IMR-90 (cell line): ENCODE measurements around the gene BTBD9. TPM values are rescaled to one million over a fixed set of nuclear protein-coding genes. Genes with fewer than 3 reads are reported as not detected.
A peak's percentile ranks its signal among the peaks of the same experiment; 100 is the strongest.

ENCODE experiments used
- ATAC-seq: fragments of 200-7000 bp; cut with Tn5 transposase; 2 replicates; pipeline ENCODE4 v1.9.1; 2020; ENCODE audit warnings: low read depth, mild to moderate bottlenecking, moderate library complexity
- BruUV-seq: library from RNA; stranded (reverse); fragments of 400-500 nt; replicated peaks from 2 replicates; lab custom pipeline; 2021; lab: Mats Ljungman, UMichigan
- CTCF ChIA-PET: fragments of 300-600 bp; formaldehyde crosslinking; extraction: SDS; loops from one replicate; lab custom pipeline; 2021; ENCODE audit warnings: antibody characterized with exemption; lab: Yijun Ruan, JAX
- POLR2A ChIA-PET: fragments of 300-600 bp; sonication (Branson Sonifier 250); formaldehyde crosslinking; loops from one replicate; lab custom pipeline; 2022; ENCODE audit warnings: antibody characterized with exemption; ENCODE audit not compliant: unreplicated experiment; lab: Charles Lee
- DNase-seq: peaks from one replicate; pipeline ENCODE4 v3.0.0; 2013
- H2AFZ ChIP-seq: replicated peaks from 2 replicates; pipeline ENCODE3; 2013; ENCODE audit warnings: low read length, mild to moderate bottlenecking; ENCODE audit not compliant: poor library complexity
- H2AK5ac ChIP-seq: 2 replicates; pipeline ENCODE4 v1.6.1; 2013; ENCODE audit warnings: low read depth, low read length, inconsistent platforms
- H2AK9ac ChIP-seq: replicated peaks from 2 replicates; pipeline ENCODE3; 2013; ENCODE audit warnings: mild to moderate bottlenecking, low read depth, low read length, moderate library complexity; ENCODE audit not compliant: poor library complexity
- H2BK120ac ChIP-seq: 2 replicates; pipeline ENCODE4 v1.6.1; 2013; ENCODE audit warnings: low read depth, low read length, inconsistent platforms
- H2BK15ac ChIP-seq: 3 replicates; pipeline ENCODE4 v1.6.1; 2013; ENCODE audit warnings: low read depth, low read length, inconsistent platforms
- H2BK20ac ChIP-seq: 2 replicates; pipeline ENCODE4 v1.6.1; 2013; ENCODE audit warnings: low read depth, mild to moderate bottlenecking, inconsistent platforms, low read length, moderate library complexity
- H2BK5ac ChIP-seq: 2 replicates; pipeline ENCODE4 v1.6.1; 2013; ENCODE audit warnings: mild to moderate bottlenecking, low read depth, low read length, inconsistent platforms; ENCODE audit not compliant: poor library complexity, severe bottlenecking
- H3K14ac ChIP-seq: replicated peaks from 2 replicates; pipeline ENCODE4 v1.6.1; 2013; ENCODE audit warnings: low read depth, low read length, inconsistent platforms
- H3K18ac ChIP-seq: 2 replicates; pipeline ENCODE4 v1.6.1; 2013; ENCODE audit warnings: low read depth, low read length, control low read depth
- H3K23ac ChIP-seq: 2 replicates; pipeline ENCODE4 v1.6.1; 2013; ENCODE audit warnings: low read depth, low read length, inconsistent platforms
- H3K27ac ChIP-seq: 2 replicates; pipeline ENCODE4 v1.5.1; 2013; ENCODE audit warnings: mild to moderate bottlenecking, control low read depth, low read length; ENCODE audit not compliant: insufficient read depth
- H3K27me3 ChIP-seq: 2 replicates; pipeline ENCODE4 v1.6.1; 2013; ENCODE audit warnings: low read length; ENCODE audit not compliant: control insufficient read depth, insufficient read depth
- H3K36me3 ChIP-seq: 2 replicates; pipeline ENCODE4 v1.6.1; 2013; ENCODE audit warnings: low read length, mixed read lengths; ENCODE audit not compliant: control insufficient read depth, insufficient read depth
- H3K4ac ChIP-seq: 2 replicates; pipeline ENCODE4 v1.6.1; 2013; ENCODE audit warnings: low read depth, low read length, inconsistent platforms
- H3K4me1 ChIP-seq: 2 replicates; pipeline ENCODE4 v1.6.1; 2013; ENCODE audit warnings: low read length, mixed read lengths; ENCODE audit not compliant: control insufficient read depth, insufficient read depth
- H3K4me2 ChIP-seq: 2 replicates; pipeline ENCODE4 v1.6.1; 2013; ENCODE audit warnings: low read depth, mild to moderate bottlenecking, control low read depth, low read length, moderate library complexity
- H3K4me3 ChIP-seq: 2 replicates; pipeline ENCODE4 v1.5.1; 2013; ENCODE audit warnings: low read depth, mild to moderate bottlenecking, control low read depth, low read length, moderate library complexity; ENCODE audit not compliant: insufficient read depth
- H3K56ac ChIP-seq: 2 replicates; pipeline ENCODE4 v1.6.1; 2013; ENCODE audit warnings: low read length, inconsistent platforms; ENCODE audit not compliant: insufficient read depth; ENCODE audit errors: extremely low read depth
- H3K79me1 ChIP-seq, 2 experiments: 2 replicates each; pipeline ENCODE4 v1.6.1; 2013; ENCODE audit warnings: low read length in 2 of 2, inconsistent platforms in 1 of 2, low read depth in 1 of 2
- H3K9ac ChIP-seq: 2 replicates; pipeline ENCODE4 v1.6.1; 2013; ENCODE audit warnings: low read depth, low read length, control low read depth
- H3K9me1 ChIP-seq: 2 replicates; pipeline ENCODE4 v1.6.1; 2013; ENCODE audit warnings: low read length, inconsistent platforms; ENCODE audit not compliant: insufficient read depth
- H3K9me3 ChIP-seq: 2 replicates; pipeline ENCODE4 v1.6.1; 2013; ENCODE audit warnings: low read length; ENCODE audit not compliant: control insufficient read depth, insufficient read depth
- H4K20me1 ChIP-seq: 2 replicates; pipeline ENCODE4 v1.6.1; 2013; ENCODE audit warnings: low read length, inconsistent platforms; ENCODE audit not compliant: insufficient read depth
- H4K5ac ChIP-seq: 2 replicates; pipeline ENCODE4 v1.6.1; 2013; ENCODE audit warnings: mild to moderate bottlenecking, low read depth, low read length, control low read depth
- H4K8ac ChIP-seq, 2 experiments: 2 replicates each; pipeline ENCODE4 v1.6.1; 2013; ENCODE audit warnings: low read depth in 2 of 2, low read length in 2 of 2, control low read depth in 1 of 2, inconsistent platforms in 1 of 2
- H4K91ac ChIP-seq: 2 replicates; pipeline ENCODE4 v1.6.1; 2013; ENCODE audit warnings: low read depth, low read length, inconsistent platforms; ENCODE audit not compliant: insufficient read depth
- BHLHE40 ChIP-seq: fragments of 150-350 bp; IDR thresholded peaks from 2 replicates; pipeline ENCODE4 v1.6.1; 2016; ENCODE audit warnings: mild to moderate bottlenecking, low read depth, low read length
- CEBPB ChIP-seq: IDR thresholded peaks from 2 replicates; pipeline ENCODE4 v1.6.1; 2012; ENCODE audit warnings: low read depth, low read length, improper control_type of control experiment
- CHD1 ChIP-seq: IDR thresholded peaks from 2 replicates; pipeline ENCODE4 v1.6.1; 2012; ENCODE audit warnings: low read depth, low read length, improper control_type of control experiment
- FOS ChIP-seq: fragments of 150-350 bp; IDR thresholded peaks from 2 replicates; pipeline ENCODE4 v1.6.1; 2016; ENCODE audit warnings: low read depth, low read length
- MAFK ChIP-seq: IDR thresholded peaks from 2 replicates; pipeline ENCODE4 v1.6.1; 2012; ENCODE audit warnings: low read depth, low read length, improper control_type of control experiment
- MAZ ChIP-seq: IDR thresholded peaks from 2 replicates; pipeline ENCODE4 v1.6.1; 2012; ENCODE audit warnings: low read depth, mild to moderate bottlenecking, low read length, improper control_type of control experiment, moderate library complexity, borderline replicate concordance
- MXI1 ChIP-seq: IDR thresholded peaks from 2 replicates; pipeline ENCODE4 v1.6.1; 2012; ENCODE audit warnings: low read depth, mild to moderate bottlenecking, low read length, moderate library complexity, borderline replicate concordance
- NFE2L2 ChIP-seq: fragments of 150-350 bp; IDR thresholded peaks from 2 replicates; pipeline ENCODE4 v1.6.1; 2016; ENCODE audit warnings: low read depth, mild to moderate bottlenecking, low read length
- POLR2A ChIP-seq: IDR thresholded peaks from 2 replicates; pipeline ENCODE4 v1.6.1; 2012; ENCODE audit warnings: mild to moderate bottlenecking, low read depth, low read length
- RAD21 ChIP-seq: IDR thresholded peaks from 2 replicates; pipeline ENCODE4 v1.6.1; 2012; ENCODE audit warnings: low read length, improper control_type of control experiment
- RCOR1 ChIP-seq: IDR thresholded peaks from 2 replicates; pipeline ENCODE4 v1.6.1; 2012; ENCODE audit warnings: mild to moderate bottlenecking, low read length, improper control_type of control experiment; ENCODE audit not compliant: insufficient replicate concordance
- RFX5 ChIP-seq: IDR thresholded peaks from 2 replicates; pipeline ENCODE4 v1.8.0; 2012; ENCODE audit warnings: low read depth, mild to moderate bottlenecking, low read length, moderate library complexity
- SMC3 ChIP-seq: fragments of 150-350 bp; IDR thresholded peaks from 2 replicates; pipeline ENCODE4 v1.6.1; 2016; ENCODE audit warnings: low read depth, mild to moderate bottlenecking, antibody characterized with exemption, low read length, moderate library complexity
- WGBS, 2 experiments: methylation state at CpG; one replicate each; pipeline versions ENCODE4 v1.1.5 to v1.1.7; 2013; ENCODE audit warnings: missing lambda C conversion rate in 2 of 2; ENCODE audit not compliant: insufficient read length in 1 of 2; ENCODE audit errors: extremely low coverage in 2 of 2; 5-methylcytosine and 5-hydroxymethylcytosine counted together
- dilution Hi-C: fragments of 300-500 bp; cut with HindIII; formaldehyde crosslinking; loops from one replicate; pipeline ENCODE4 v1.14.3; 2018; ENCODE audit warnings: low sequenced_read_pairs; ENCODE audit not compliant: unreplicated experiment
- in situ Hi-C: fragments of 300-500 bp; cut with MboI; formaldehyde crosslinking; loops from 3 replicates; pipeline ENCODE4 v1.14.3; 2019; ENCODE audit warnings: low sequenced_read_pairs, inconsistent platforms, mixed read lengths
- intact Hi-C: fragments of 100-400 bp; cut with micrococcal nuclease; formaldehyde crosslinking; loops from 2 replicates; pipeline ENCODE4 v1.10.0; 2022
- polyA plus RNA-seq, 3 experiments: library from polyadenylated mRNA; depleted of rRNA; stranded (reverse); fragments of >200 nt; gene quantifications; 2 replicates each; pipeline ENCODE4 v1.2.3, GENCODE V29; 2012; ENCODE audit warnings: low replicate concordance in 1 of 3
- total RNA-seq: library from RNA; depleted of rRNA; stranded (reverse); fragments of >200 nt; gene quantifications from 2 replicates; pipeline ENCODE4 v1.2.3, GENCODE V29; 2012
- TF ChIP-seq, protein P1 (sequence below): fragments of 150-350 bp; IDR thresholded peaks from 2 replicates; pipeline ENCODE4 v1.6.1; 2017; ENCODE audit warnings: mild to moderate bottlenecking, antibody characterized with exemption, low read length, low read depth
- TF ChIP-seq, protein P2 (sequence below): conservative IDR thresholded peaks from 2 replicates; pipeline ENCODE4 v1.5.1; 2012; ENCODE audit warnings: mild to moderate bottlenecking, low read depth, low read length, improper control_type of control experiment

Gene BTBD9
- total and polyA plus RNA-seq, 2 of the 4 experiments (the other 2 are of a cell fraction) = 4.1 to 22.0 TPM

DNA sequence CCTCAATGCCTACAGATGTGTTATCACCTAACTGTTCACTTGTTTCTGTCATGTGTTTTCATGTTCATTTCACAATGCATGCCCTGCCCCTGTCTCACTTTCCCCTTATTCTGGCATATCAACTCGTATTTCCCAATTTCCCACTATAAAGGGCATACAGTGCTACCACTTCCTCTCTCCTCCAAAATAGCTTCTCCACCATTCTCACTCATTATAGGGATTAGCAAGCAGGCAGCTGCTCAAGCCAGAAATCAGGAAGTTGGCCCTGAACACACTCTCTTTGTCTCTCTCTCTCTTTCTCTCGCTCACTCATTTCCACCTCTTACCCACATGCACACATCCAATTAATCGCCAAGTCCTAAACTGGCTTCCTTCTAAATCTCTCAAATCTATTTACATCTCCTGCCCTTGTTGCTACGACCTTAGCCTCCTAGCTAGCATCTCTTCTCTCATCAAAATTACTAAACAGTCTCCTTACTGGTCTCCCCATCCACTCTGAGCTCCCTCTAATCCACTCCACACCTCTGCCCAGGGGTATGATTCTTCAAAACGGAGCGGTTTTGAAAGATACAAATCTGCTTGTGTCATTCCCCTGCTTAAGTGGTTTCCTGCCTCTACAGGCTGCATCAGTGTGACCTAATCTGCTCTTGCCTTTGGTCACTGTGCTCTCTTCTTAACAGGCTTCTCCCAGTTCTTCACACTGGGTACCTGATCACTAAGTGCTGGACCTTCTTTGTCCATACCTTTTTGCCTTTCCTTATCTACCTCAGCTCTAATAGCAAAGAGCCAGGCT is 196.2 kb downstream of the BTBD9 start:
- Histone ChIP-seq H3K4me3 (no peak overlapping the region), H2BK5ac (no peak overlapping the region), H3K9me1 (no peaks in the 10 kb centered on the region), H2AK5ac (no peak overlapping the region), H3K27ac (no peak overlapping the region), H2AK9ac (no peak overlapping the region), H3K4me2 (no peak overlapping the region), H2AFZ (no peak overlapping the region), H3K36me3 (no peaks in the 10 kb centered on the region), H2BK120ac (no peak overlapping the region), H3K18ac (no peak overlapping the region), H4K91ac (no peak overlapping the region), H4K20me1 (no peaks in the 10 kb centered on the region), H2BK20ac (no peak overlapping the region), H3K4ac (no peak overlapping the region), H4K8ac (no peak overlapping the region), H3K9ac (no peak overlapping the region), H3K4me1 (peaks cover 2% of the 10 kb centered on the region; the same call in 1 of the 2 replicates), H3K79me1 (no peaks in the 10 kb centered on the region; a peak in 2 of 4 replicates), H3K14ac (peak overlapping the region; percentile 30; the same call in 1 of the 2 replicates), H2BK15ac (no peak overlapping the region), H3K9me3 (no peaks in the 10 kb centered on the region), H4K5ac (no peak overlapping the region), H3K27me3 (no peaks in the 10 kb centered on the region), H3K56ac (no peak overlapping the region), H3K23ac (0 out of 2 replicates have a peak overlapping the region, but pooled peaks have one; percentile 66)
- ChIA-PET CTCF (no interaction called here), POLR2A (no interaction called here)
- no peak for DNase-seq
- 96 to 100% methylated on average over 2 to 3 of the region's 6 CpGs for WGBS, 2 experiments
- no peak for ATAC-seq
- in situ Hi-C loops = no loop called here
- intact Hi-C loops = no loop called here
- BruUV-seq = no TSS peak
- dilution Hi-C loops = no loop called here
- TF ChIP-seq POLR2A (no peak), CEBPB (no peak), FOS (no peak), MAFK (no peak), NFE2L2 (no peak), CHD1 (no peak), MXI1 (no peak), BHLHE40 (no peak), MAZ (no peak), RFX5 (no peak), SMC3 (no peak), RAD21 (no peak), RCOR1 (no peak)
- TF ChIP-seq, protein P1, sequence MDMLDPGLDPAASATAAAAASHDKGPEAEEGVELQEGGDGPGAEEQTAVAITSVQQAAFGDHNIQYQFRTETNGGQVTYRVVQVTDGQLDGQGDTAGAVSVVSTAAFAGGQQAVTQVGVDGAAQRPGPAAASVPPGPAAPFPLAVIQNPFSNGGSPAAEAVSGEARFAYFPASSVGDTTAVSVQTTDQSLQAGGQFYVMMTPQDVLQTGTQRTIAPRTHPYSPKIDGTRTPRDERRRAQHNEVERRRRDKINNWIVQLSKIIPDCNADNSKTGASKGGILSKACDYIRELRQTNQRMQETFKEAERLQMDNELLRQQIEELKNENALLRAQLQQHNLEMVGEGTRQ = no peak
- TF ChIP-seq, protein P2, sequence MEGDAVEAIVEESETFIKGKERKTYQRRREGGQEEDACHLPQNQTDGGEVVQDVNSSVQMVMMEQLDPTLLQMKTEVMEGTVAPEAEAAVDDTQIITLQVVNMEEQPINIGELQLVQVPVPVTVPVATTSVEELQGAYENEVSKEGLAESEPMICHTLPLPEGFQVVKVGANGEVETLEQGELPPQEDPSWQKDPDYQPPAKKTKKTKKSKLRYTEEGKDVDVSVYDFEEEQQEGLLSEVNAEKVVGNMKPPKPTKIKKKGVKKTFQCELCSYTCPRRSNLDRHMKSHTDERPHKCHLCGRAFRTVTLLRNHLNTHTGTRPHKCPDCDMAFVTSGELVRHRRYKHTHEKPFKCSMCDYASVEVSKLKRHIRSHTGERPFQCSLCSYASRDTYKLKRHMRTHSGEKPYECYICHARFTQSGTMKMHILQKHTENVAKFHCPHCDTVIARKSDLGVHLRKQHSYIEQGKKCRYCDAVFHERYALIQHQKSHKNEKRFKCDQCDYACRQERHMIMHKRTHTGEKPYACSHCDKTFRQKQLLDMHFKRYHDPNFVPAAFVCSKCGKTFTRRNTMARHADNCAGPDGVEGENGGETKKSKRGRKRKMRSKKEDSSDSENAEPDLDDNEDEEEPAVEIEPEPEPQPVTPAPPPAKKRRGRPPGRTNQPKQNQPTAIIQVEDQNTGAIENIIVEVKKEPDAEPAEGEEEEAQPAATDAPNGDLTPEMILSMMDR = no peak
